CD14-positive monocyte (primary cell): ENCODE measurements around the gene KCNN3. TPM values are rescaled to one million over a fixed set of nuclear protein-coding genes. Genes with fewer than 3 reads are reported as not detected.

Experiments
- DNase-seq, 3 donors: peaks; one replicate each; pipeline ENCODE4 v3.0.0-alpha.2; 2011 to 2022
- H2AFZ ChIP-seq: 2 replicates; pipeline ENCODE4 v1.6.0; 2012; ENCODE audit warnings: mild to moderate bottlenecking, low read depth, low read length, inconsistent platforms; ENCODE audit not compliant: insufficient read depth, poor library complexity, severe bottlenecking
- H3K27ac ChIP-seq, 2 donors: 1 replicate in 1 of 2; 2 replicates in 1 of 2; pipeline ENCODE4 v1.5.1; 2012 to 2013; ENCODE audit warnings: low read length in 2 of 2, control low read depth in 1 of 2, inconsistent platforms in 1 of 2, low read depth in 1 of 2, mild to moderate bottlenecking in 1 of 2
- H3K27me3 ChIP-seq, 2 donors: one replicate each; pipeline versions ENCODE4 v1.6.0 to v1.6.1; 2011 to 2013; ENCODE audit warnings: low read length in 2 of 2; ENCODE audit not compliant: control insufficient read depth in 2 of 2, insufficient read depth in 2 of 2
- H3K36me3 ChIP-seq, 2 donors: replicated peaks in 1 of 2; 1 replicate in 1 of 2; 2 replicates in 1 of 2; pipeline versions ENCODE4 v1.5.1 to v1.6.1; 2012 to 2013; ENCODE audit warnings: low read length in 2 of 2, control low read depth in 1 of 2, inconsistent platforms in 1 of 2, mild to moderate bottlenecking in 1 of 2; ENCODE audit not compliant: insufficient read depth in 2 of 2, control insufficient read depth in 1 of 2
- H3K4me1 ChIP-seq, 2 donors: 1 replicate in 1 of 2; 2 replicates in 1 of 2; pipeline versions ENCODE4 v1.5.1 to v1.6.1; 2012 to 2013; ENCODE audit warnings: low read length in 2 of 2, control low read depth in 1 of 2, inconsistent platforms in 1 of 2, mild to moderate bottlenecking in 1 of 2, moderate library complexity in 1 of 2; ENCODE audit not compliant: insufficient read depth in 2 of 2, control insufficient read depth in 1 of 2
- H3K4me2 ChIP-seq: replicated peaks from 2 replicates; pipeline ENCODE3; 2012; ENCODE audit warnings: low read length, moderate library complexity, mild to moderate bottlenecking; ENCODE audit not compliant: poor library complexity, severe bottlenecking; ENCODE audit errors: extremely low read depth
- H3K4me3 ChIP-seq, 3 experiments: fragments of 200-600 bp in 1 of 3; sonication (generic) in 1 of 3; replicated peaks in 1 of 3; 1 replicate in 2 of 3; 2 replicates in 1 of 3; pipeline ENCODE4 v1.5.1; 2011 to 2013; ENCODE audit warnings: low read length in 3 of 3, mild to moderate bottlenecking in 3 of 3, control low read depth in 2 of 3, low read depth in 2 of 3, inconsistent platforms in 1 of 3, moderate library complexity in 1 of 3
- H3K79me2 ChIP-seq: 2 replicates; pipeline ENCODE4 v1.6.0; 2012; ENCODE audit warnings: mild to moderate bottlenecking, control low read depth, inconsistent platforms, low read length, moderate library complexity; ENCODE audit not compliant: insufficient read depth
- H3K9ac ChIP-seq: 2 replicates; pipeline ENCODE4 v1.6.0; 2017; ENCODE audit warnings: low read length, mild to moderate bottlenecking; ENCODE audit not compliant: insufficient read depth, poor library complexity, severe bottlenecking
- H3K9me3 ChIP-seq, 2 donors: replicated peaks in 1 of 2; 1 replicate in 1 of 2; 2 replicates in 1 of 2; pipeline versions ENCODE4 v1.5.1 to v1.6.1; 2012 to 2013; ENCODE audit warnings: low read length in 2 of 2, control low read depth in 1 of 2; ENCODE audit not compliant: control insufficient read depth in 1 of 2, insufficient read depth in 1 of 2
- H4K20me1 ChIP-seq: 2 replicates; pipeline ENCODE4 v1.6.0; 2012; ENCODE audit warnings: mild to moderate bottlenecking, low read length, control low read depth, moderate library complexity; ENCODE audit not compliant: insufficient read depth
- H3K27ac Mint-ChIP-seq, 7 donors: one replicate each; pipeline ENCODE4 v1.8.0; 2020; ENCODE audit warnings: mild to moderate bottlenecking in 7 of 7, mixed read lengths in 7 of 7, moderate library complexity in 6 of 7, inconsistent platforms in 2 of 7
- H3K27me3 Mint-ChIP-seq, 3 donors: one replicate each; pipeline ENCODE4 v1.8.0; 2021 to 2022; ENCODE audit warnings: low read depth in 3 of 3, mild to moderate bottlenecking in 3 of 3, mixed read lengths in 3 of 3, moderate library complexity in 3 of 3, inconsistent platforms in 1 of 3
- H3K36me3 Mint-ChIP-seq, 2 donors: one replicate each; pipeline ENCODE4 v1.8.0; 2020; ENCODE audit warnings: mixed read lengths in 2 of 2, inconsistent platforms in 1 of 2, mild to moderate bottlenecking in 1 of 2
- H3K4me1 Mint-ChIP-seq: one replicate; pipeline ENCODE4 v1.8.0; 2020; ENCODE audit warnings: mild to moderate bottlenecking, mixed read lengths
- H3K4me3 Mint-ChIP-seq, 2 donors: one replicate each; pipeline ENCODE4 v1.8.0; 2020; ENCODE audit warnings: mild to moderate bottlenecking in 2 of 2, mixed read lengths in 2 of 2, moderate library complexity in 1 of 2
- H3K9me3 Mint-ChIP-seq, 7 donors: one replicate each; pipeline ENCODE4 v1.8.0; 2020 to 2022; ENCODE audit warnings: mixed read lengths in 7 of 7, mild to moderate bottlenecking in 6 of 7, moderate library complexity in 6 of 7, inconsistent platforms in 2 of 7
- WGBS: methylation state at CpG from one replicate; pipeline ENCODE4 v1.1.5; 2013; ENCODE audit warnings: missing lambda C conversion rate; ENCODE audit not compliant: insufficient coverage; 5-methylcytosine and 5-hydroxymethylcytosine counted together
- intact Hi-C, 2 donors: fragments of 100-400 bp; cut with micrococcal nuclease; formaldehyde crosslinking; loops; one replicate each; pipeline versions ENCODE4 v1.15.0 to v1.15.1; 2023
- polyA plus RNA-seq, 3 donors: library from polyadenylated mRNA; depleted of rRNA in 1 of 3; unstranded in 2 of 3; stranded (reverse) in 1 of 3; fragments of 300-500 nt in 2 of 3; fragments of >200 nt in 1 of 3; fragmentation: Illumina TruSeq in 2 of 3; gene quantifications; 1 replicate in 2 of 3; 2 replicates in 1 of 3; pipeline ENCODE4 v1.2.3, GENCODE V29; 2012 to 2021
- TF ChIP-seq, protein P1 (sequence below): fragments of 200-600 bp; IDR thresholded peaks from one replicate; pipeline ENCODE4 v1.8.0; 2022; ENCODE audit warnings: antibody characterized with exemption, mild to moderate bottlenecking

The KCNN3 gene
- polyA plus RNA-seq, 3 donors: not detected

DNA sequence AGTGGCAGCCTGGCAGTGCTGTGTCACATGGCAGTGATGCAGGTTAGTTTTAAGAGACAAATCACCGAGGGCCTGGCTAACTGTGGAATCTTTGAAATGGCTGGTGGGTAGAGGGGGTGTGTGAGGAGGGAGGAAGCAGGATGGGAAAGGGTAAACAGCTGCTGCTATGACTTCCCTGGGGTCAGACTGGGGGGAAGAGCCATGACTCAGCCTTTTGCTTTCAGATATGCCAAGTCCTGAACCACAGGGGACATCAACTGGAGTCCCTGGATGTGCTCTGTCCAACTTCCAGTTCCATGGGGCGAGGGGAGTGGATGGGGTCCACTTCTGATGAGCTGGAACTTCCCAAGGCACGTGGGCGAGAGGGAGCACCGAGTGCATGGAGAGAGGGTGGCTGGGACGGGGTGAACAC, 141.0 kb downstream of the KCNN3 start:
- H3K36me3 Mint-ChIP-seq: peaks cover 0 to 1% of the 10 kb centered on the region in 2 donors
- 62% methylated on average over 5 of the region's 6 CpGs for WGBS
- TF ChIP-seq, protein P1, sequence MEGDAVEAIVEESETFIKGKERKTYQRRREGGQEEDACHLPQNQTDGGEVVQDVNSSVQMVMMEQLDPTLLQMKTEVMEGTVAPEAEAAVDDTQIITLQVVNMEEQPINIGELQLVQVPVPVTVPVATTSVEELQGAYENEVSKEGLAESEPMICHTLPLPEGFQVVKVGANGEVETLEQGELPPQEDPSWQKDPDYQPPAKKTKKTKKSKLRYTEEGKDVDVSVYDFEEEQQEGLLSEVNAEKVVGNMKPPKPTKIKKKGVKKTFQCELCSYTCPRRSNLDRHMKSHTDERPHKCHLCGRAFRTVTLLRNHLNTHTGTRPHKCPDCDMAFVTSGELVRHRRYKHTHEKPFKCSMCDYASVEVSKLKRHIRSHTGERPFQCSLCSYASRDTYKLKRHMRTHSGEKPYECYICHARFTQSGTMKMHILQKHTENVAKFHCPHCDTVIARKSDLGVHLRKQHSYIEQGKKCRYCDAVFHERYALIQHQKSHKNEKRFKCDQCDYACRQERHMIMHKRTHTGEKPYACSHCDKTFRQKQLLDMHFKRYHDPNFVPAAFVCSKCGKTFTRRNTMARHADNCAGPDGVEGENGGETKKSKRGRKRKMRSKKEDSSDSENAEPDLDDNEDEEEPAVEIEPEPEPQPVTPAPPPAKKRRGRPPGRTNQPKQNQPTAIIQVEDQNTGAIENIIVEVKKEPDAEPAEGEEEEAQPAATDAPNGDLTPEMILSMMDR: no peak

DNA sequence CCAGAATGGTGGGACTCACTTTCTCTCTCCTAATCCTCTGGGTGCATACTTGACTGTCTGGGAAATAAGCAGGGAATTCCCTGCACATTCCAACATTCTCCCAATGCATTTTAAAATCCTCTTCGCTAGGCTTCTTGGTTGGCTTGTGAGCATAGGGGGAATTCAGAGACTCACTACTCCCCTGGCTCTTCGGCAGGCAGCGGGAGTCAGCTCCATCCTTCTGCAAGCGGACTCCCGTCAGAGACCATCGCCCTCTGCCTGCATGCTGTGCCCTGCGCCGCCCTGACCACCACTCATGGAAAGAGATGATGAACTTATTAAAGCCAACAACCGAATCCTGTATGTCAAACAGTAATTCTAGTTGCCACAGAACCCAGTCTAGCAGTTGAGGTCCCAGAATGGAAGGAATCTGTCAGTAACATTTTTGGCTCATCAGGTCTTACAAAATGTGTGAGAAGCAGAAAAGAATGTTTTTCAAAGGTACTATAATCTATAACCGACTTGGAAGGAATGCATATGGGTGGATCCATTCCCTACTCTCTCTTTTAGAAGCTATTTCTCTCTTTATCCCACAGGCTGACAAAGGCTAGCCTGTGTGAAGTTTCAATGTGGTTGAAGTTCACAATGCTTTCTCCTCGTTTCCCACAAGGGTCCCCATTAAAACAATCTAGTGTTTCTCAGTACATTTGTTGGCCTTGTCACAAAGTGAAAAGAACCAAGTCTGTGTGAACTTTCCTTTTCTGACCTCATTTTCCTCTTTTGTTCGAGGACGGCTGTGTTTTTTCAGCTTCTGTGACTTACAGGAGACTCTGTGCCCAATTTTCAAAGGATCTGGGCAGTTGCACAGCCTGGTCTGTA, 143.0 kb downstream of the KCNN3 start:
- peaks cover 14 to 41% of the 10 kb centered on the region in 2 donors for H3K4me1 ChIP-seq
- peaks cover 40% of the 10 kb centered on the region for H3K4me1 Mint-ChIP-seq
- H3K9me3 Mint-ChIP-seq: peaks cover 0 to 2% (median 0%) of the 10 kb centered on the region in 7 donors
- H3K79me2 ChIP-seq: no peaks in the 10 kb centered on the region
- TF ChIP-seq, protein P1: no peak
- no peak overlapping the region for H3K27ac ChIP-seq
- H2AFZ ChIP-seq: no peak overlapping the region
- peaks cover 0 to 4% of the 10 kb centered on the region in 2 donors for H3K27me3 ChIP-seq
- H3K36me3 ChIP-seq: no peaks in the 10 kb centered on the region
- DNase-seq: no peak
- intact Hi-C loops: no loop called here
- WGBS: 93% methylated on average over 11 of the region's 13 CpGs
- H3K4me3 Mint-ChIP-seq: peak overlapping the region in 1 of 2 donors; percentile 60
- H3K27me3 Mint-ChIP-seq: peaks cover 13 to 23% (median 19%) of the 10 kb centered on the region in 3 donors
- peaks cover 0 to 1% of the 10 kb centered on the region in 2 donors for H3K36me3 Mint-ChIP-seq
- H3K9me3 ChIP-seq: no peaks in the 10 kb centered on the region
- no peak overlapping the region for H3K4me3 ChIP-seq
- no peak overlapping the region for H3K9ac ChIP-seq
- peak overlapping the region in 1 of 7 donors; percentile 75 for H3K27ac Mint-ChIP-seq
- no peaks in the 10 kb centered on the region for H4K20me1 ChIP-seq
- no peak overlapping the region for H3K4me2 ChIP-seq

More for the DNA sequence above, 141.0 kb downstream of the KCNN3 start:
- Histone ChIP-seq H3K9me3 (no peaks in the 10 kb centered on the region), H3K79me2 (no peaks in the 10 kb centered on the region), H3K4me2 (no peak overlapping the region), H3K36me3 (no peaks in the 10 kb centered on the region), H3K4me3 (no peak overlapping the region), H3K27me3 (peaks cover 0 to 4% of the 10 kb centered on the region in 2 donors), H3K4me1 (peaks cover 13 to 47% of the 10 kb centered on the region in 2 donors), H3K9ac (no peak overlapping the region), H4K20me1 (no peaks in the 10 kb centered on the region), H2AFZ (no peak overlapping the region), H3K27ac (no peak overlapping the region)
- peaks cover 14 to 23% (median 23%) of the 10 kb centered on the region in 3 donors for H3K27me3 Mint-ChIP-seq
- intact Hi-C loops: no loop called here
- H3K4me3 Mint-ChIP-seq: no peak overlapping the region
- DNase-seq: no peak
- H3K27ac Mint-ChIP-seq: peak overlapping the region in 1 of 7 donors; percentile 41
- H3K9me3 Mint-ChIP-seq: no peaks in the 10 kb centered on the region
- H3K4me1 Mint-ChIP-seq: peaks cover 41% of the 10 kb centered on the region
